Epidermal melanocyte (primary cell): ENCODE measurements around the gene ADARB2.

Experiments
- DNase-seq: peaks from one replicate; pipeline ENCODE4 v3.0.0; 2011; ENCODE audit warnings: low spot score; ENCODE audit not compliant: insufficient read length

ADARB2 gene

GRCh38 chr10:1664333-1664964, 72.9 kb downstream of the ADARB2 start:
- DNase-seq: no peak

DNA sequence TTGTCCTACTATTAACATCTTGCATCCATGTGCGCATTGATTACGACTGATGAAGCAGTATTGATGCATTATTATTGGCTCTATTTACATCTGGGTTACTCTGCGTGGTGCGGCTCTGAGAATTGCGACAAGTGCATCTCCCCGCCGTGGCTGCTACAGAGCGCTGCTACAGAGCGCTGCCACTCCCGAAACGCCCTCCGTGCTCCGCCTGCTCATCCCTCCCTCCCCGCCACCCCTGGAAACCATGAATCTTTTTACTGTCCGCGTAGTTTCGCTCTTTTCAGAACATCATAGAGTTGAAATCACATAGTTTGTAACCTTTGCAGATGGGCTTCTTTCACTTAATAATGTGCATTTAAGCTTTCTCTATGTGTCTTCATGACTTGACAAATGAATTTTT, 74.1 kb downstream of the ADARB2 start:
- DNase-seq: no peak

- no peak for DNase-seq
These were observed 74.8 kb downstream of the ADARB2 start for GRCh38 chr10:1662438-1663025.

GRCh38 chr10:1661859-1662437, 75.4 kb downstream of the ADARB2 start:
- no peak for DNase-seq

DNA sequence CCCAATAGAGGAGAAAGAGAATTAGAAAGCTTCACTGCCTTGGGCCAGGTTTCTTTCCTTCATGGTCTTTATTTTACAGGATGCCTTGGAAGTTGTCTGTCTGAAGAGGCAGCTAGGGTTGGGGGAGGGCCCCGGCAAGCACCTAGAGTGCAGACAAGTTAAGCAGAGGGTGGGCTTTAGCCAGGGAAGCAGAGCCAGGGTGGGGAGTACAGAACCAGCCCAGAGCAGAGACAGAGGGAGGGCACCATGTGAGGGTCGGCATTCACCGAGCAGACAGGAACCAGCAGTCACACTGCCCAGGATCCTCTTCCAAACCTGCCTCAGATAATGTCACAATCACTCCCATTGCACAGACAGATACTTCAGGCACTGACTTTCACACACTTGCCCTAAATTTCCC, 75.9 kb downstream of the ADARB2 start:
- no peak for DNase-seq

DNA sequence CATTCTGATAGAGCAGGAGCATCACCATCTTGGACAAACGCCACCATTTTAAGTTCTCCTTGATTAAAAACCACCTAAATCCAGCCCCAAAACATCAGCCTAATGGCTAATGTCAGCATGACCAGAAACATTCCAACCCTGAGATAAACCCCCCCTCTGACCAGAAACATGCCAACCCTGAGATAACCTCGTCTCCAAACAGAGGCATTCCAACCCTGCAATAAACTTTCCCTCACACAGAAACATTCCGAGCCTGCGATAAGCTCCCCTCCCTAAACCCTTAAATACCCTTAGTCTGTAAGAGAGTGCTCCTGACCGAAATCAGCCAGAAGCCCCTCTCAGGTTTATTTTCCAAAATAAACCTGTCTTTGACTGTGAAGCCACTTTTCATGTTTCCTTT, 76.5 kb downstream of the ADARB2 start:
- no peak for DNase-seq

DNA sequence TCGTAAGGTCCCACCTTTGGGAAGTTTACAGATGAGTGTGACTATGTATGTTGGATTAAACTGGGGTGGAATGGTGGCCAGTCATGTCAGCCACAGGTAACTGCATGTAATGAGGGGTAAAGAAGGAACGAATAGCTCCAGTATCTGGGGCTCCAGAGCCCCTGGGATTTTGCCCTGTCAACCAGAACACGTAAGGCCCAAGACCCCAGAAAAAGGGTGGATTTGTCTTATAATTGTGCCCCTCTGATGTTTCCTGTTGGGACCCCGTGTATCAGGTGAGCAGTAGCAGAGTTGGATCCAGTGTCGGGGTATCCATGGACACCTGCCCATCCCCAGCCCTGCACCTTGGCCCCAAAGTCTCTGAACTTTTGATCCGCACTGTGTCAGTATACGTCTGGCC, 76.9 kb downstream of the ADARB2 start:
- no peak for DNase-seq

DNA sequence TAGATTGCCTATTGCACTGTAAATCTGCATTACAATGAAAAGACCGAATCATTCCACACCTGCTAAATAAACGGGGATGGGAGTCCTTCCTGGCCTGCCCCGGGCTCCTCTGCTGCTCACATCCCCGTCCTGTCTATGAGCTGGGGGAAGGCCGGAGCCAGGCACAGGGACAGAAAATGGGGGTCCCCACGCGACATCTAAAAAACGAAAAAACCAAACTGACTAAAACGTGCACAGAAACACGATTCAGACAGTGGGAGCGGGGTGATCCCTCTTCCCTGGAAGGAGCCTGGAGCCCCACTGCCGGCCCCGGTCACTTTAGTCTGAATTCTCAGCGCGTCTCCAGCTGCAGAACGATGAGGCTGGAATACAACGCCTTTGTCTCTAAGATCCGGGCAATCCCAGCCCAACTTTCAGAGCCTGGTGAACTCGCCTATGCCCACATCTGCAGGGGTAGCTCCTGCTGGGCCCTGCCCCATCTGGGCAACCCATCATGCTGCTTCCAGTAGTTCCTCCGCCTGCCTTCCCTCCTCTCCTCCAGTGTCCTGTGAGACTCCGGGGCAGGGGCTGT, 78.0 kb downstream of the ADARB2 start:
- DNase-seq: no peak

- DNase-seq: no peak
These were observed 78.7 kb downstream of the ADARB2 start for GRCh38 chr10:1658658-1659057.

DNA sequence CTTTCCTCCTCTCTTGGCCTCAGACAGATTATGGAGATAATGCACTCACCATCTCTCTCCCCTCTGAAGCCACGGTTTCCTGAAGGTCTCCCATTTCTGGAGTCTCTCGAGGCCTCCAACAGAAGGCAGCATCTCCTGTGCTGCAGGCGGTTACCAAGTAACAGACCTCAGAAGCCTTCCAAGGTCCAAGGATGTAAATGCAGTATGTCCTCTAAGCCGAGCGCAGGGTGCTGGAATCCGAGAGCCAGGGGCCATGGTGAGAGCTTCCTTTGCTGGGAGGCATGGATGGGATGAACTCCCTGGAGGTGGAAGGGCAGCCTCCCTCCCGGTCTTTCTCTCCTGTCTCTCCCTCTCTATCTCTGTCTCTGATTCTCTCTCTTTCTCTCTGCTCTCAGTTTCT, 79.8 kb downstream of the ADARB2 start:
- no peak for DNase-seq

- no peak for DNase-seq
These were observed 82.0 kb downstream of the ADARB2 start for GRCh38 chr10:1655367-1655766.

DNA sequence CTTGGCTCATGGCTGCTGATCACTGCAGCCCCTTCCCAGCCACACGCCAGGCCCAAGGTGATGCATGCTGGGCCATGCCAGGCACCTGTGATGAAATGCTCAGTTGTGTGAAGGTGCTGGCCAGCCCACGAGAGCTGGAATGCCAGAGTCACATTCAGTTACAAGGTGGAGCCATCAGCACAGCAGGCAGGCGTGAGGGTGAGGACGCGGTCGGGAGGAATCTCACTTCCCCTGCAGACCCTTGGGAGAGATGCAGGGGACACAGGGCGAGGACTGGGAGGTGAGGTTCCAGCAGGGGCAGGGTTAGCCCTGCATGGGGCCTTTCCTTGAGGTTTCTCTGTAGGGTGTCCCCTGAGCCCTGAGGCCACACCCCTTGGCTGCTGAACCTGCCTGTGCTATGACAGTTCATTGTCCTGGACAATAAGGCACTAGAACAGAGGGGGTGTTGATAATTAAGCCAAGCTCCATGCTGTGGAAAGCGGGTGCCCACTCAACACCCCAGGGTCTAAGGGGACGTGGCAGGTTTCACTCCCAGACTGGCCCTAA, 82.4 kb downstream of the ADARB2 start:
- DNase-seq: no peak

- DNase-seq: no peak
These were observed 83.1 kb downstream of the ADARB2 start for GRCh38 chr10:1654247-1654646.

GRCh38 chr10:1653321-1653720, 84.0 kb downstream of the ADARB2 start:
- no peak for DNase-seq

GRCh38 chr10:1652151-1652550, 85.2 kb downstream of the ADARB2 start:
- DNase-seq: no peak

- DNase-seq: no peak
These were observed 85.9 kb downstream of the ADARB2 start for GRCh38 chr10:1651270-1651966.

DNA sequence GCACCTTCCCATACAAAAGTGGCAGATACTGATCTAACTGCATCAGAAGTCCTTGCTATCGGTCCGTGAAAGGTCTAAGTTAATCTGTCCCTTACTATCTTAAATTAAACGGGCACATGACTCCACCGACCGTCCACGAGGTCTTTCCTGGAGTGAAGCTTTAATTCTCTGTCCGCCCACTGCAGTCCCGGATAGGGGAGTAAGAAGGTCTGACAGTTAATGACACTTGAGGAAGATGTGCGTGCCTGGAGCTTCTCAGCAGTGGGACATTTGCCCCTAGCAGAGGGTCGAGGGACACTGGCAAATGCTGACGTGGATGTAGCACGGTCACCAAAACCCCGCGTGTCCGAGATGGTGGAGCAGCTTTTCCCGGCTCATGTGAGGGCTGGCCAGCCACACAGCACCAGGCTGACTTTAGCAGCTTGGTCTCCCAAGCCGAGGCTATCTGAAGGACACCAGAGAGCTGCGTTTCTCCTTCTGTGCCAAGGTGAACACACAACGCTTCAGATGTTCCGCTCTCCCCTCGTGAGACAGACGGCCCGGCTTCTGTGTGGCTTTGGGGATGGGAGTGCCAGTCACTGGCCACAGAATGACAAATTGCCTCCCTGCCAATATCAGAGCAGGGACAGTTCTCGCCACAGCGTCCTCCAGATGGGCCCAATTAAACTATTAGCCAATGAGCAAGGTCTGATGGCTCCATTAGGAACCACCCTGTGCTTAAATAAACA, 86.6 kb downstream of the ADARB2 start:
- DNase-seq: no peak

GRCh38 chr10:1648648-1649047, 88.7 kb downstream of the ADARB2 start:
- DNase-seq: no peak

DNA sequence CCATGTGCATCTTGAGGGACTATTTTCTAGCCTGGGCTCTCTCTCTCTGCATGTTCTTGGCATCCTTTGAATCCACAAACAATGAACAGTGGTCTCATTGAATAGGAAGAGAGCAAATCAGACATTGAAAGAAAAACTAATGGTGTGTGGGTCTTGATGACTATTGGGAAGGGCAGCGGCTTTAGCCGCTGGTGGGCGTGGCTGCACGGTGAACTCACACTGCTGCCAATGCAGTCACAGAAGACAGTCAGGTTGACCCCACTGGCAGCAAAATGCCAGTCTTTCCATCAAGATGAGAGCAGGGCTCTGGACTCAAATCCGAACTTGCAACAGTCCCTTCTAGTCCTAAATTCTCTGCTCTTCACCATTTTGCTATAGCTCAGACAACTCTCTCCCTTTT, 91.0 kb downstream of the ADARB2 start:
- no peak for DNase-seq

- no peak for DNase-seq
These were observed 91.4 kb downstream of the ADARB2 start for GRCh38 chr10:1645896-1646295.

GRCh38 chr10:1644191-1644711, 93.1 kb downstream of the ADARB2 start:
- DNase-seq: no peak
